Measurements from ENCODE around the gene TOR1B.
"Not testable (repeated sequence)": the region's sequence is repeated elsewhere in the genome, so short reads cannot be mapped to it uniquely, and the experiment has no call there.

The TOR1B gene

GRCh38 chr9:129776096-129776495 lies 26.9 kb upstream of the TOR1B start:
- not testable (repeated sequence) for H3K27ac ChIP-seq; DNase-seq (ENCODE audit: low read depth, low spot score)

GRCh38 chr9:129776566-129776937 lies 26.4 kb upstream of the TOR1B start:
- DNase-seq (ENCODE audit: low read depth, low spot score) = no peak
- no peak overlapping the region for H3K27ac ChIP-seq

GRCh38 chr9:129776938-129777768 lies 25.8 kb upstream of the TOR1B start:
- DNase-seq (ENCODE audit: low read depth, low spot score) = peak; percentile 80

GRCh38 chr9:129777769-129778130 lies 25.2 kb upstream of the TOR1B start:
- no peak for DNase-seq (ENCODE audit: low read depth, low spot score)
- H3K27ac ChIP-seq = no peak overlapping the region

More at GRCh38 chr9:129776938-129777768, 25.8 kb upstream of the TOR1B start:
- peak overlapping the region; percentile 14 for H3K27ac ChIP-seq

GRCh38 chr9:129778469-129778868 lies 24.5 kb upstream of the TOR1B start:
- no peak overlapping the region for H3K27ac ChIP-seq

GRCh38 chr9:129779560-129780190 lies 23.3 kb upstream of the TOR1B start:
- no peak overlapping the region for H3K27ac ChIP-seq

More at GRCh38 chr9:129778469-129778868, 24.5 kb upstream of the TOR1B start:
- no peak for DNase-seq (ENCODE audit: low read depth, low spot score)

GRCh38 chr9:129781131-129781530 lies 21.9 kb upstream of the TOR1B start:
- DNase-seq (ENCODE audit: low read depth, low spot score) = no peak
- no peak overlapping the region for H3K27ac ChIP-seq

More at GRCh38 chr9:129779560-129780190, 23.3 kb upstream of the TOR1B start:
- DNase-seq (ENCODE audit: low read depth, low spot score) = no peak

- H3K27ac ChIP-seq = no peak overlapping the region
These were observed 21.0 kb upstream of the TOR1B start for GRCh38 chr9:129781981-129782380.

GRCh38 chr9:129783516-129784361 lies 19.2 kb upstream of the TOR1B start:
- H3K27ac ChIP-seq = no peak overlapping the region
- no peak for DNase-seq (ENCODE audit: low read depth, low spot score)

More at GRCh38 chr9:129781981-129782380, 21.0 kb upstream of the TOR1B start:
- no peak for DNase-seq (ENCODE audit: low read depth, low spot score)

- DNase-seq (ENCODE audit: low read depth, low spot score); H3K27ac ChIP-seq: not testable (repeated sequence)
These were observed 18.0 kb upstream of the TOR1B start for GRCh38 chr9:129784970-129785369.

- H3K27ac ChIP-seq = no peak overlapping the region
- no peak for DNase-seq (ENCODE audit: low read depth, low spot score)
These were observed 17.1 kb upstream of the TOR1B start for GRCh38 chr9:129785866-129786265.

GRCh38 chr9:129786481-129786880 lies 16.5 kb upstream of the TOR1B start:
- no peak for DNase-seq (ENCODE audit: low read depth, low spot score)
- H3K27ac ChIP-seq = no peak overlapping the region

- DNase-seq (ENCODE audit: low read depth, low spot score) = no peak
- H3K27ac ChIP-seq = no peak overlapping the region
These were observed 8.4 kb upstream of the TOR1B start for GRCh38 chr9:129794549-129794948.

GRCh38 chr9:129796029-129796428 lies 7.0 kb upstream of the TOR1B start:
- not testable (repeated sequence) for H3K27ac ChIP-seq; DNase-seq (ENCODE audit: low read depth, low spot score)

GRCh38 chr9:129798973-129799372 lies 4.0 kb upstream of the TOR1B start:
- no peak overlapping the region for H3K27ac ChIP-seq
- no peak for DNase-seq (ENCODE audit: low read depth, low spot score)

- no peak overlapping the region for H3K27ac ChIP-seq
- no peak for DNase-seq (ENCODE audit: low read depth, low spot score)
These were observed 1.5 kb upstream of the TOR1B start for GRCh38 chr9:129801504-129801903.

GRCh38 chr9:129803676-129804060 lies 684 bp downstream of the TOR1B start:
- DNase-seq (ENCODE audit: low read depth, low spot score) = no peak
- no peak overlapping the region for H3K27ac ChIP-seq

- no peak overlapping the region for H3K27ac ChIP-seq
These were observed 3.1 kb downstream of the TOR1B start for GRCh38 chr9:129806061-129806460.

GRCh38 chr9:129809346-129809745 lies 6.4 kb downstream of the TOR1B start:
- no peak for DNase-seq (ENCODE audit: low read depth, low spot score)
- H3K27ac ChIP-seq = no peak overlapping the region

More at GRCh38 chr9:129806061-129806460, 3.1 kb downstream of the TOR1B start:
- no peak for DNase-seq (ENCODE audit: low read depth, low spot score)

GRCh38 chr9:129810116-129810515 lies 7.1 kb downstream of the TOR1B start:
- no peak for DNase-seq (ENCODE audit: low read depth, low spot score)
- no peak overlapping the region for H3K27ac ChIP-seq

GRCh38 chr9:129810788-129811187 lies 7.8 kb downstream of the TOR1B start:
- DNase-seq (ENCODE audit: low read depth, low spot score) = no peak
- H3K27ac ChIP-seq = no peak overlapping the region

All from epithelial cell of prostate (primary cell).